Kidney epithelial cell (primary cell): ENCODE measurements around the gene WDR36. TPM values are rescaled to one million over a fixed set of nuclear protein-coding genes. Genes with fewer than 3 reads are reported as not detected.

ENCODE experiments used
- DNase-seq: peaks from one replicate; pipeline ENCODE4 v3.0.0-alpha.2; 2010; ENCODE audit warnings: low read depth
- H3K27me3 ChIP-seq: 2 replicates; pipeline ENCODE4 v1.6.0; 2011; ENCODE audit warnings: low read length; ENCODE audit not compliant: control insufficient read depth, insufficient read depth
- H3K36me3 ChIP-seq: 2 replicates; pipeline ENCODE4 v1.5.1; 2011; ENCODE audit warnings: low read length; ENCODE audit not compliant: control insufficient read depth, insufficient read depth
- H3K4me3 ChIP-seq: 2 replicates; pipeline ENCODE4 v1.5.1; 2011; ENCODE audit warnings: low read depth, mild to moderate bottlenecking, control low read depth, low read length
- total RNA-seq: library from RNA; depleted of rRNA; stranded (reverse); fragments of >200 nt; gene quantifications from 2 replicates; pipeline ENCODE4 v1.2.3, GENCODE V29; 2015
- TF ChIP-seq, protein P1 (sequence below): IDR thresholded peaks from 2 replicates; pipeline ENCODE4 v1.5.1; 2011; ENCODE audit warnings: mild to moderate bottlenecking, moderate library complexity, low read length, control low read depth, inconsistent platforms; ENCODE audit not compliant: insufficient read depth, poor library complexity, severe bottlenecking

The WDR36 gene
- total RNA-seq, 1 donor from 2014 or later, result 35.7 TPM

DNA sequence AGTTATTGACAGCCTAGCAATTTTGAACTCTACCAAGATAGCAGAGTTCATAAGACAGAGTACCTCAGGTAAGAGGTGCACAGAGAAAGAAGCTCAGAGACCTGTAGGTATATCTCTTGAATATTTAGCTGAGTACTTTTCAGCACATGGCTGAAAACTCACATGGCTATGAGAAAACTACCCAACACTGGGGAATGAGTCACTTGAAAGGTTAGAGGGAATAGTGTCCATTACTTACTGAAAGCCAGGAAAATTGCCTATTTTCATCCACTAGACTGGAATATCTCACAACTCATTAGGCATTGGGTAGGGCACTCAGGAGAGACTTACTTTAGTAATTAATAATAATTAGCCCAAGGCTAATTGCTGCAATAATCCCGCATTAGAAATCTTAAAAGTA lies 12.3 kb upstream of the WDR36 start:
- no peak overlapping the region for H3K4me3 ChIP-seq
- H3K36me3 ChIP-seq, result no peaks in the 10 kb centered on the region
- no peak for DNase-seq
- no peaks in the 10 kb centered on the region for H3K27me3 ChIP-seq
- TF ChIP-seq, protein P1, sequence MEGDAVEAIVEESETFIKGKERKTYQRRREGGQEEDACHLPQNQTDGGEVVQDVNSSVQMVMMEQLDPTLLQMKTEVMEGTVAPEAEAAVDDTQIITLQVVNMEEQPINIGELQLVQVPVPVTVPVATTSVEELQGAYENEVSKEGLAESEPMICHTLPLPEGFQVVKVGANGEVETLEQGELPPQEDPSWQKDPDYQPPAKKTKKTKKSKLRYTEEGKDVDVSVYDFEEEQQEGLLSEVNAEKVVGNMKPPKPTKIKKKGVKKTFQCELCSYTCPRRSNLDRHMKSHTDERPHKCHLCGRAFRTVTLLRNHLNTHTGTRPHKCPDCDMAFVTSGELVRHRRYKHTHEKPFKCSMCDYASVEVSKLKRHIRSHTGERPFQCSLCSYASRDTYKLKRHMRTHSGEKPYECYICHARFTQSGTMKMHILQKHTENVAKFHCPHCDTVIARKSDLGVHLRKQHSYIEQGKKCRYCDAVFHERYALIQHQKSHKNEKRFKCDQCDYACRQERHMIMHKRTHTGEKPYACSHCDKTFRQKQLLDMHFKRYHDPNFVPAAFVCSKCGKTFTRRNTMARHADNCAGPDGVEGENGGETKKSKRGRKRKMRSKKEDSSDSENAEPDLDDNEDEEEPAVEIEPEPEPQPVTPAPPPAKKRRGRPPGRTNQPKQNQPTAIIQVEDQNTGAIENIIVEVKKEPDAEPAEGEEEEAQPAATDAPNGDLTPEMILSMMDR, result no peak

DNA sequence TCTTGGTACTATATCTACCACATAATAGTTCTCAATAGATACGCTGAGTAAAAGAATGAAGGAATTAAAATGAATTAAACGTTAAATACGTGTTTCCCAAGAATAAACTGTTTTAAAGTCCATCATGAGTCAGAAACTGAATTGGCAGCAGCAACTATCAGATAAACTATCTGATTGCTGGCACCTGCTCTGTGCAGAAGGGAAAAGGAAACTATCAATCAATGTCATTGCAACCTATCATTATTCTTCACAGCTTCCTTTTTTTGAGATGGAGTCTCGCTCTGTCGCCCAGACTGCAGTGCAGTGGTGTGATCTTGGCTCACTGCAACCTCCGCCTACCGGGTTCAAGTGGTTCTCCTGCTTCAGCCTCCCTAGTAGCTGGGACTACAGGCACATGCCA lies 8.8 kb upstream of the WDR36 start:
- no peaks in the 10 kb centered on the region for H3K36me3 ChIP-seq
- TF ChIP-seq, protein P1, result no peak
- DNase-seq, result no peak
- H3K4me3 ChIP-seq, result no peak overlapping the region
- H3K27me3 ChIP-seq, result no peaks in the 10 kb centered on the region

DNA sequence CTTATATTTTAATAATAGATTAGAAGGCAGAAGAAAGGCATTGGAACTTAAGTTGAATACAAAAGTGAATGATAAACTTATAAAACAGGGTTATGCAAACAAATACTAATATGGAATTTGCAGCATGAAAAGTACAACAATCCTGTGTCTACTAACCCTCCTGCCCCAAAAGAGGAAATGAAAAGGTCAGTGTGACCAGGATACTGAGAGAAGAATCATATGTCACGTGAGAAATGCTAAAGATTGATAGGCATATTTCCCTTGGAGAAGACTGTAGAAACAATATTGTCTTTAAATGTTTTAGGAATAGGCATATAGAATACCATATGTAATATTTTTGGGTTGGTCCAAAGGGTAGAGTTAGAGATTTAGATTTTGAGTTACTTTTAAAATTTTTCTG lies 3.8 kb downstream of the WDR36 start:
- no peak for DNase-seq
- TF ChIP-seq, protein P1, result no peak
- no peak overlapping the region for H3K4me3 ChIP-seq
- no peaks in the 10 kb centered on the region for H3K36me3 ChIP-seq
- no peaks in the 10 kb centered on the region for H3K27me3 ChIP-seq

DNA sequence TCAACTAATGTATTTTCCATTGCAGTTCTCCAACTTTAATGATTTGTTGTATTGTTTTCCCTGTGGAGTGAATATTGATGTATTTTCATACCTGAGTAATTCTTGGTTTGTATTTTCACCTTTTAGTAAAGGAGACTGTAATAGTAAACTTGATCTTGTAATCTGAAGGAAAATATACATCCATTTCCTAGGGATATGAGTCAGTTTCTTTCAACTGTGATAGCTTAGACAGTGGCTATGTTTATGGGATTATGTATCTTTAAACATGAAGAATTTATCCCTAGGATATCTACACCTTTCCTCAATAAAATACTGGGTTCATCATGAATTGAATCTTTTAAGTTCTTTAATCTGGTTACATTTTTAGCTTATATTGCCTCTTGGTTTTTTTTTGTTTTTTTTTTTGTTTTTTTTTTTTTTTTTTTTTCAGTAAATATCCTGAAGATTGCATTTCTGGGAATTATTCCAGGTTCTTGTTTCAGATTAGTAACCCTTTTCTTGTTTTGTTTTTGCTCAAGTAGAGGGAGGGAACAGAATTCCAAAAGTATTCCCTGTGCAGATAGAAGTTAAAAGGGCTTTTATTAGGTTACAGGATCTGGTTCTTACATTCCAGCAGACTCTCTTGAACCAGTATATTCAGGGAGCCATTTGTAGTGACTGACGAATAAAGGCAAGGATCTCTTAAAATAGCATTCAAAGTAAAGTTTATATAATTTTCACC lies 7.1 kb downstream of the WDR36 start:
- DNase-seq, result no peak
- Histone ChIP-seq H3K36me3 (no peaks in the 10 kb centered on the region), H3K27me3 (no peaks in the 10 kb centered on the region), H3K4me3 (no peak overlapping the region)
- TF ChIP-seq, protein P1, result no peak

DNA sequence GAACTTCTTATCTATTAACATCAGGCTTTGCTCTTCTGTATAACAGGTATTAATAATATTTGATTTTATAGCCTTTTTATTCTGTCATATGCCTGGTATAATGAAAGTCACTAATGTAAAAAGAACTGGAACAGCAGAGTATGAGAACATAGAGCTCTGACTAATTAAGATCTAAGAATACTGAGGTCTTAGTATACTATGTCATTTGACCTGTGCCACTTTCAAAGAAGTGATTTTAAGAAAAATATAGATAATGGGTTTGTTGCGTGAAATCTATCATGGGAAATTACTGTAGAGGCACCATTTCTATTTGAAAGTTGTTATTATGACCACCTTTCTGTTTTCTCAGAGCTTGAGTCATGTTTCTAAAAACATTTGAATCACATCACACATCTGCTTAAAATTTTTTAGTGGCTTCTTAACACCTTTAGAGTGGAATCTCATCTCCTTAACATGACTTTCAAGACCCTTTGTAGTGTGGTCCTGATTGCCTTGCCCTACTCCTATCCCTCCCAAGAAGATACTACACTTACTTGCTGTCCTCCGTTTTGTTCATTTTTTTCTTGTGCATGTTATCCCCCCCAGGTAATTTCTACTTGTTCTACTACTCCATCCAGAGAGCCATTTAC lies 14.3 kb downstream of the WDR36 start:
- DNase-seq, result no peak
- H3K4me3 ChIP-seq, result no peak overlapping the region
- H3K36me3 ChIP-seq, result no peaks in the 10 kb centered on the region
- no peaks in the 10 kb centered on the region for H3K27me3 ChIP-seq
- TF ChIP-seq, protein P1, result no peak

DNA sequence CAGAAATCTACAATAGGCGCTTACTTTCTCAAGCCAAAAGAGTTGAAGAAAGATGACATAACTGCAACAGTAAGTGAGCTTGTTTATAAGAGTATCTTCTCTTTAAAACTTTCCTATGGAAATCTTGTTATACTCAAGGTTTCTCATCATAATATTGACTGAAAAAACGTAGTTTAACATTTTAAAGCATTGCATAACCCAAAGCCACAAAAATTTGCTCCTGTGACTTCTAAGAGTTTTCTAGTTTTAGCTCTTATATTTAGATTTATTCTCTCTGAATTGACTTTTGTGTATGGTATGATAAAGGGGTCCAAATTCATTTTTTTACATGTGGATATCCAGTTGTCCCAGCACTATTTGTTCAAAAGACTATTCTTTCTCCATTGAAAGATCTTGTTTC lies 15.2 kb downstream of the WDR36 start:
- DNase-seq, result no peak
- H3K27me3 ChIP-seq, result no peaks in the 10 kb centered on the region
- no peaks in the 10 kb centered on the region for H3K36me3 ChIP-seq
- H3K4me3 ChIP-seq, result no peak overlapping the region
- TF ChIP-seq, protein P1, result no peak
